A673 (cell line): ENCODE data around the gene CXXC4. TPM values are rescaled to one million over a fixed set of nuclear protein-coding genes. Genes with fewer than 3 reads are reported as not detected.
A peak's percentile ranks its signal among the peaks of the same experiment; 100 is the strongest.

Source experiments
- BruUV-seq: library from RNA; stranded (reverse); fragments of 400-500 nt; replicated peaks from 2 replicates; lab custom pipeline; 2021; lab: Mats Ljungman, UMichigan
- CTCF ChIA-PET: fragments of 300-600 bp; sonication (Branson Sonifier 250); formaldehyde crosslinking; loops from one replicate; lab custom pipeline; 2022; ENCODE audit warnings: antibody characterized with exemption; lab: Charles Lee
- POLR2A ChIA-PET: fragments of 300-600 bp; sonication (Branson Sonifier 250); formaldehyde crosslinking; loops from one replicate; lab custom pipeline; 2022; ENCODE audit warnings: antibody characterized with exemption; ENCODE audit not compliant: low non-redundant PET; lab: Charles Lee
- DNase-seq: peaks from one replicate; pipeline ENCODE4 v3.0.0-alpha.2; 2015; ENCODE audit warnings: low spot score
- H3K27ac ChIP-seq: fragments of 200-600 bp; sonication (generic); 2 replicates; pipeline ENCODE4 v1.5.1; 2016; ENCODE audit warnings: mixed run types, low read depth, mild to moderate bottlenecking, mixed read lengths, antibody characterized with exemption, low read length; ENCODE audit not compliant: poor library complexity, severe bottlenecking
- H3K27me3 ChIP-seq: fragments of 200-600 bp; sonication (generic); replicated peaks from 2 replicates; pipeline ENCODE4 v1.6.1; 2017; ENCODE audit warnings: mixed run types, low read depth, mild to moderate bottlenecking, mixed read lengths, antibody characterized with exemption, low read length; ENCODE audit not compliant: insufficient read depth, poor library complexity
- H3K36me3 ChIP-seq: fragments of 200-600 bp; sonication (generic); 2 replicates; pipeline ENCODE4 v1.6.1; 2016; ENCODE audit warnings: mixed run types, mild to moderate bottlenecking, mixed read lengths, antibody characterized with exemption, low read length; ENCODE audit not compliant: insufficient read depth, poor library complexity, severe bottlenecking
- H3K4me1 ChIP-seq: fragments of 200-600 bp; sonication (generic); 2 replicates; pipeline ENCODE4 v1.6.1; 2017; ENCODE audit warnings: mixed run types, mild to moderate bottlenecking, mixed read lengths, antibody characterized with exemption, low read length; ENCODE audit not compliant: insufficient read depth, poor library complexity, severe bottlenecking
- H3K4me3 ChIP-seq: fragments of 200-600 bp; sonication (generic); 2 replicates; pipeline ENCODE4 v1.5.1; 2016; ENCODE audit warnings: low read depth, mixed run types, mild to moderate bottlenecking, mixed read lengths, low read length; ENCODE audit not compliant: poor library complexity, severe bottlenecking
- H3K9me3 ChIP-seq: fragments of 200-600 bp; sonication (generic); 2 replicates; pipeline ENCODE4 v1.6.1; 2016; ENCODE audit warnings: mixed run types, low read depth, mild to moderate bottlenecking, mixed read lengths, antibody characterized with exemption, low read length; ENCODE audit not compliant: poor library complexity, severe bottlenecking
- CTCF ChIP-seq: fragments of 300-800, 200-600 bp; sonication (generic); conservative IDR thresholded peaks from 2 replicates; pipeline ENCODE4 v1.5.1; 2017; ENCODE audit warnings: low read depth, mild to moderate bottlenecking, antibody characterized with exemption, low read length, moderate library complexity, mixed read lengths
- EZH2 ChIP-seq: fragments of 200-600 bp; sonication (generic); IDR thresholded peaks from 2 replicates; pipeline ENCODE4 v1.6.1; 2017; ENCODE audit warnings: borderline replicate concordance, low read depth, mild to moderate bottlenecking, mixed read lengths, antibody characterized with exemption, low read length; ENCODE audit not compliant: poor library complexity, severe bottlenecking
- intact Hi-C: fragments of 100-400 bp; cut with micrococcal nuclease; formaldehyde crosslinking; loops from one replicate; pipeline ENCODE4 v1.10.0; 2022; ENCODE audit not compliant: unreplicated experiment
- total RNA-seq: library from RNA; stranded (reverse); gene quantifications from 2 replicates; pipeline ENCODE4 v1.2.3, GENCODE V29; 2021

CXXC4 gene
- total RNA-seq, 1 experiment from 2014 or later: 1.8 TPM

DNA sequence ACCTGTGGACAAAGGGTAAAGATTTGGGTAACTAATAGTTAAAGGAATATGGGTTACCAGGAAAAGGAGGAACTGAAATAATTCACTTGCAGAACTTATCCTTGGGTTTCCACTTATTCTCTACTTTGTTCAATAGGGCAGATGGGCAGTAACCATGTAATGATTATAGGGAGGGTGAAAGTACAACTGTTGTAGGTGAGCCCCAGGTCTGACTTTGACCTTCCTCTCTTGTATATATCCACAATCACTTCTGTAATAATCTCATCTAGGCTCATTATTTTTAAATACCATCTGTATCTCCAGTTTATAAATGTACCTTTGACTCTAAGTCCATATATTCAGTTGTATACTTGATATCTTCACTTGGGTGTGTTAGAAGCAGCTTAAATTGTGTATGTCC, 32.1 kb downstream of the CXXC4 start:
- Histone ChIP-seq H3K4me1 (no peaks in the 10 kb centered on the region), H3K9me3 (no peaks in the 10 kb centered on the region), H3K27ac (no peak overlapping the region), H3K27me3 (no peaks in the 10 kb centered on the region), H3K4me3 (no peak overlapping the region), H3K36me3 (no peaks in the 10 kb centered on the region)
- POLR2A ChIA-PET: no interaction called here
- TF ChIP-seq EZH2 (no peak), CTCF (no peak)
- no TSS peak for BruUV-seq
- CTCF ChIA-PET: no interaction called here
- DNase-seq: no peak
- intact Hi-C loops: no loop called here

- ChIA-PET CTCF (no interaction called here), POLR2A (no interaction called here)
- Histone ChIP-seq H3K4me3 (no peak overlapping the region), H3K36me3 (no peaks in the 10 kb centered on the region), H3K4me1 (no peaks in the 10 kb centered on the region), H3K9me3 (no peaks in the 10 kb centered on the region), H3K27me3 (no peaks in the 10 kb centered on the region), H3K27ac (no peak overlapping the region)
- no peak for DNase-seq
- TF ChIP-seq EZH2: no peak
- TF ChIP-seq CTCF: no peak
- no TSS peak for BruUV-seq
- intact Hi-C loops: no loop called here
Observed at GRCh38 chr4:104457308-104457981, 37.2 kb downstream of the CXXC4 start.

- H3K9me3 ChIP-seq: no peaks in the 10 kb centered on the region
- H3K4me1 ChIP-seq: peaks cover 16% of the 10 kb centered on the region
- intact Hi-C loops: no loop called here
- peak; percentile 37 for DNase-seq
- H3K27ac ChIP-seq: no peak overlapping the region
- no peaks in the 10 kb centered on the region for H3K36me3 ChIP-seq
- CTCF ChIA-PET: no interaction called here
- peak; percentile 61 for TF ChIP-seq CTCF
- TF ChIP-seq EZH2: no peak
- POLR2A ChIA-PET: no interaction called here
- no TSS peak for BruUV-seq
- no peak overlapping the region for H3K4me3 ChIP-seq
- no peaks in the 10 kb centered on the region for H3K27me3 ChIP-seq
Observed at GRCh38 chr4:104451573-104451972, 43.1 kb downstream of the CXXC4 start.
